Ectodermal cell (in vitro differentiated cells): ENCODE results near the gene PTH2R.
"Not testable (repeated sequence)": the region's sequence is repeated elsewhere in the genome, so short reads cannot be mapped to it uniquely, and the experiment has no call there.

Source experiments
- H3K27ac ChIP-seq: 2 replicates; pipeline ENCODE4 v1.7.0; 2013; ENCODE audit warnings: mild to moderate bottlenecking, low read depth, low read length; ENCODE audit not compliant: insufficient read depth, poor library complexity, severe bottlenecking
- H3K27me3 ChIP-seq: 2 replicates; pipeline ENCODE4 v1.7.0; 2013; ENCODE audit warnings: mild to moderate bottlenecking, low read length; ENCODE audit not compliant: insufficient read depth, control insufficient read depth, poor library complexity, severe bottlenecking
- H3K36me3 ChIP-seq: one replicate; pipeline ENCODE4 v1.7.0; 2013; ENCODE audit warnings: low read length; ENCODE audit not compliant: control insufficient read depth, insufficient read depth
- H3K4me1 ChIP-seq: one replicate; pipeline ENCODE4 v1.7.0; 2013; ENCODE audit warnings: low read length; ENCODE audit not compliant: control insufficient read depth, insufficient read depth
- H3K4me3 ChIP-seq: 2 replicates; pipeline ENCODE4 v1.7.0; 2013; ENCODE audit warnings: low read depth, low read length, control low read depth; ENCODE audit not compliant: insufficient read depth
- H3K9me3 ChIP-seq: 2 replicates; pipeline ENCODE4 v1.7.0; 2013; ENCODE audit warnings: mild to moderate bottlenecking, low read length, moderate library complexity; ENCODE audit not compliant: control insufficient read depth
- whole genome bisulfite sequencing, 2 experiments: methylation state at CpG; one replicate each; pipeline ENCODE4 v1.1.7; 2013; ENCODE audit warnings: missing lambda C conversion rate in 2 of 2; 5-methylcytosine and 5-hydroxymethylcytosine counted together

Gene PTH2R

GRCh38 chr2:208502288-208502687, 95.7 kb downstream of the PTH2R start:
- no peak overlapping the region for H3K27ac ChIP-seq
- no peaks in the 10 kb centered on the region for H3K27me3 ChIP-seq
- H3K9me3 ChIP-seq: no peaks in the 10 kb centered on the region
- H3K4me1 ChIP-seq: peaks cover 6% of the 10 kb centered on the region
- no peak overlapping the region for H3K4me3 ChIP-seq
- H3K36me3 ChIP-seq: no peaks in the 10 kb centered on the region

DNA sequence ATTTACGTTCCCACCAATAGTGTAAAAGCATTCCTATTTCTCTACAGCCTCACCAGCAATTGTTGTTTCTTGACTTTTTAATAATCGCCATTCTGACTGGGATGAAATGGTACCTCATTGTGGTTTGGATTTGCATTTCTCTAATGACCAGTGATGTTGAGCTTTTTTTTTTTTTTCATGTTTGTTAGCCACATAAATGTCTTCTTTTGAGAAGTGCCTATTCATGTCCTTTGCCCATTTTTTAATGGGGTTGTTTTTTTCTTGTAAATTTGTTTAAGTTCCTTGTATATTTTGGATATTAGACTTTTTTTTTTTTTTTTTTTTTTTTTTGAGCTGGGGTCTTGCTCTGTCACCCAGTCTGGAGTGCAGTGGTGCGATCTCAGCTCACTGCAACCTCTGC, 98.8 kb downstream of the PTH2R start:
- WGBS, 2 experiments: 97 to 98% methylated on average over 3 of the region's 3 CpGs
- H3K9me3 ChIP-seq, H3K4me3 ChIP-seq, H3K36me3 ChIP-seq, H3K27me3 ChIP-seq, H3K27ac ChIP-seq, H3K4me1 ChIP-seq: not testable (repeated sequence)

DNA sequence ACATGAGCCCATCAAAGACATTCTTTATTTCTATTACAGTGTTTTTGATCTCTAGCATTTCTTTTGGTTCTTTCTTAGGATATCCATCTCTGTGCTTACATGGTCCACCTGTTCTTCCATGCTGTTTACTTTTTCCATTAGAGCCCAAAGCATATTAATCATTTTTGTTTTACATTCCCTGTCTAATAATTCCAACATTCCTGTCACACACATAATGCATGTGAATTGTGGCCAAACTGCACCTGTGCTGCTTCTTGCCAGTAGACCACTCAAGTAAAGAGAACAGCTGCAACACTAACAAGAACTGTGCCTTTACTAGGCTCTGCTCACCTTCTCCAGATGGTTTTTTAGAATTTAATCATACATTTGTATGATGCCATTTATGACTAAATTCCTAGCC, 103.0 kb downstream of the PTH2R start:
- Histone ChIP-seq H3K27ac (no peak overlapping the region), H3K27me3 (no peaks in the 10 kb centered on the region), H3K36me3 (no peaks in the 10 kb centered on the region), H3K4me3 (no peak overlapping the region), H3K9me3 (no peaks in the 10 kb centered on the region), H3K4me1 (no peaks in the 10 kb centered on the region)

DNA sequence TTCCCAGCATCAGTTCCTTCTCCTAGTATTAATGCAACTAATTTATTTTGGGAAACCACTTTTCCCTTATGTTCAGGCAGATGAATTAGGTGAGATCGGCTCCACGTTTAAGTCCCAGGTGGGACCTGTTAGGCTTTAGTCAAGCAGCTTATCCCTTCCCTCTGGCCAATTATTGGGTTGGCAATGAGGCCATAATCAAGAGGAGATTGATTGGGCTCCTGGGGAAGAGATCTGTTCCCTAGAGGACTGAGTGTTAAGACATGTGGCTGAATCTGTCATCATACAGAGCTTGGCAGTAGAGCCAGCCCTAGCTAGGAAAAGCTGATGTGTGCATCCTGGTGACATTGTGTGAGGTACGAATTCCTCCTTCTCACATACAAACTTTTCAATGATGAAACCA, 104.4 kb downstream of the PTH2R start:
- no peak overlapping the region for H3K4me3 ChIP-seq
- H3K27ac ChIP-seq: no peak overlapping the region
- no peaks in the 10 kb centered on the region for H3K4me1 ChIP-seq
- no peaks in the 10 kb centered on the region for H3K36me3 ChIP-seq
- no peaks in the 10 kb centered on the region for H3K9me3 ChIP-seq
- H3K27me3 ChIP-seq: no peaks in the 10 kb centered on the region
- 92 to 96% methylated on average over 2 to 3 of the region's 3 CpGs for WGBS, 2 experiments

- Histone ChIP-seq H3K9me3 (no peaks in the 10 kb centered on the region), H3K4me3 (no peak overlapping the region)
- 88 to 98% methylated on average over 1 of the region's 1 CpG for WGBS, 2 experiments
Measured at GRCh38 chr2:208511573-208511972, 105.0 kb downstream of the PTH2R start.

GRCh38 chr2:208515099-208515498, 108.5 kb downstream of the PTH2R start:
- WGBS, 2 experiments: 93 to 97% methylated on average over 1 of the region's 1 CpG
- Histone ChIP-seq H3K4me1 (no peaks in the 10 kb centered on the region), H3K4me3 (no peak overlapping the region), H3K36me3 (no peaks in the 10 kb centered on the region), H3K27me3 (no peaks in the 10 kb centered on the region), H3K27ac (no peak overlapping the region), H3K9me3 (no peaks in the 10 kb centered on the region)

More at GRCh38 chr2:208511573-208511972, 105.0 kb downstream of the PTH2R start:
- H3K27me3 ChIP-seq: no peaks in the 10 kb centered on the region
- no peaks in the 10 kb centered on the region for H3K36me3 ChIP-seq
- no peak overlapping the region for H3K27ac ChIP-seq
- no peaks in the 10 kb centered on the region for H3K4me1 ChIP-seq

GRCh38 chr2:208523069-208523468, 116.5 kb downstream of the PTH2R start:
- not testable (repeated sequence) for H3K4me1 ChIP-seq, H3K27ac ChIP-seq, H3K36me3 ChIP-seq, H3K4me3 ChIP-seq, H3K9me3 ChIP-seq, H3K27me3 ChIP-seq

GRCh38 chr2:208525165-208525564, 118.6 kb downstream of the PTH2R start:
- not testable (repeated sequence) for H3K36me3 ChIP-seq, H3K4me1 ChIP-seq, H3K27me3 ChIP-seq, H3K9me3 ChIP-seq, H3K4me3 ChIP-seq, H3K27ac ChIP-seq
- 83 to 88% methylated on average over 6 of the region's 6 CpGs for WGBS, 2 experiments

GRCh38 chr2:208529796-208530195, 123.2 kb downstream of the PTH2R start:
- no peaks in the 10 kb centered on the region for H3K36me3 ChIP-seq
- no peaks in the 10 kb centered on the region for H3K27me3 ChIP-seq
- no peak overlapping the region for H3K27ac ChIP-seq
- no peaks in the 10 kb centered on the region for H3K9me3 ChIP-seq
- no peaks in the 10 kb centered on the region for H3K4me1 ChIP-seq
- no peak overlapping the region for H3K4me3 ChIP-seq
- 94 to 98% methylated on average over 5 of the region's 5 CpGs for WGBS, 2 experiments

GRCh38 chr2:208531361-208531760, 124.8 kb downstream of the PTH2R start:
- H3K36me3 ChIP-seq: no peaks in the 10 kb centered on the region
- H3K4me3 ChIP-seq: no peak overlapping the region
- no peaks in the 10 kb centered on the region for H3K4me1 ChIP-seq
- H3K9me3 ChIP-seq: no peaks in the 10 kb centered on the region
- H3K27me3 ChIP-seq: no peaks in the 10 kb centered on the region
- no peak overlapping the region for H3K27ac ChIP-seq
- WGBS, 2 experiments: 84 to 100% methylated on average over 3 of the region's 3 CpGs

GRCh38 chr2:208535578-208535977, 129.0 kb downstream of the PTH2R start:
- not testable (repeated sequence) for H3K4me1 ChIP-seq, H3K27me3 ChIP-seq
- WGBS, 2 experiments: 82 to 100% methylated on average over 1 of the region's 1 CpG

More at GRCh38 chr2:208535578-208535977, 129.0 kb downstream of the PTH2R start:
- H3K36me3 ChIP-seq, H3K4me3 ChIP-seq, H3K9me3 ChIP-seq, H3K27ac ChIP-seq: not testable (repeated sequence)
